Measurements from ENCODE around the gene EFCAB11.

GRCh38 chr14:89765346-89765745, 189.2 kb downstream of the EFCAB11 start:
- no peak for TF ChIP-seq CTCF (conservative IDR thresholded peaks at IDR 0.05; ENCODE audit: low read depth in 2 of 2)
- no peak for TF ChIP-seq REST (IDR thresholded peaks at IDR 0.05; ENCODE audit: unreplicated experiment)
- no peak for TF ChIP-seq POLR2AphosphoS5 (IDR thresholded peaks at IDR 0.05; ENCODE audit: low read depth)
- TF ChIP-seq ETS1 (IDR thresholded peaks at IDR 0.05): no peak
- no peak for TF ChIP-seq JUNB (IDR thresholded peaks at IDR 0.05; ENCODE audit: unreplicated experiment)
- no peak for TF ChIP-seq EZH2 (IDR thresholded peaks at IDR 0.05; ENCODE audit: low read depth, unreplicated experiment)
- TF ChIP-seq CREB1 (CRISPR knock-in tag; IDR thresholded peaks at IDR 0.05; ENCODE audit: low read depth): no peak
- TF ChIP-seq STAT1 (IDR thresholded peaks at IDR 0.05; ENCODE audit: unreplicated experiment): no peak
- no peak for TF ChIP-seq ZNF331 (CRISPR knock-in tag; IDR thresholded peaks at IDR 0.05; ENCODE audit: low read depth)
- TF ChIP-seq EZH2phosphoT487 (IDR thresholded peaks at IDR 0.05; ENCODE audit: unreplicated experiment): no peak

Data from GM23338 (cell line).